ENCODE measurements around the gene FRMD5. TPM values are rescaled to one million over a fixed set of nuclear protein-coding genes. Genes with fewer than 3 reads are reported as not detected.

The FRMD5 gene
- total RNA-seq, 4 donors from 2014 or later = 2.9 to 5.4 (median 3.8) TPM

DNA sequence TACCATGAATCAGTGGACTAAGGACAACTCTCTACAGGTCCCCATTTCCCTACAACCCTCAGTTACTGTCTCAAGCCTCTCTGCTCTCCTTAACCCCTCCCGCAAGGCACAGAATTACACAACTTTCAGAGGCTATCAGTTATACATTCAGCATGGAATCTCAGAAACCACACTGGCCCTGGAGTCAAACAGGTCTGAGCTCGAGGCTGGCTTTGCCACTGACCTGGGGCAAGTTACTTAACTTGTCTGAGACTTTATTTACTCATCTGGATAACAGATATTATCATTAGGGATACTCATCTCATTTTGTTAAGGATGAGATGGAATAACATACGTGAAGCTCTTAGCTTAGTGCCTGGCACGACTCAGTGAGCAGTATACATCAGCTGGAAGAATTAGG is 273.1 kb downstream of the FRMD5 start:
- H3K4me1 ChIP-seq = peaks cover 0 to 6% (median 2%) of the 10 kb centered on the region in 4 donors
- no peak overlapping the region for H3K4me3 ChIP-seq
- no peak overlapping the region for H3K27ac ChIP-seq
- TF ChIP-seq EP300 (IDR thresholded peaks at IDR 0.05) (no peak), POLR2A (IDR thresholded peaks at IDR 0.05) (no peak), CTCF (IDR thresholded peaks at IDR 0.05) (no peak)
- no peaks in the 10 kb centered on the region for H3K36me3 ChIP-seq
- H3K9me3 ChIP-seq = no peaks in the 10 kb centered on the region
- H3K27me3 ChIP-seq = no peaks in the 10 kb centered on the region
- DNase-seq (ENCODE audit: low spot score in 2 of 2) = no peak
- WGBS, 2 donors = 81 to 84% methylated on average over 4 of the region's 4 CpGs

- WGBS, 2 donors = 46 to 61% methylated on average over 6 of the region's 6 CpGs
- Histone ChIP-seq H3K4me1 (peaks cover 0 to 11% (median 3%) of the 10 kb centered on the region in 4 donors), H3K27ac (no peak overlapping the region), H3K27me3 (no peaks in the 10 kb centered on the region), H3K4me3 (no peak overlapping the region), H3K36me3 (no peaks in the 10 kb centered on the region), H3K9me3 (no peaks in the 10 kb centered on the region)
- TF ChIP-seq POLR2A (IDR thresholded peaks at IDR 0.05) (no peak), EP300 (IDR thresholded peaks at IDR 0.05) (no peak), CTCF (IDR thresholded peaks at IDR 0.05) (no peak)
- DNase-seq (ENCODE audit: low spot score in 2 of 2) = no peak
Measured at GRCh38 chr15:43920815-43921214, 274.3 kb downstream of the FRMD5 start.

GRCh38 chr15:43920254-43920600 is 274.8 kb downstream of the FRMD5 start:
- Histone ChIP-seq H3K36me3 (no peaks in the 10 kb centered on the region), H3K9me3 (no peaks in the 10 kb centered on the region), H3K4me3 (no peak overlapping the region), H3K4me1 (peaks cover 0 to 17% (median 3%) of the 10 kb centered on the region in 4 donors), H3K27ac (no peak overlapping the region), H3K27me3 (no peaks in the 10 kb centered on the region)
- no peak for DNase-seq (ENCODE audit: low spot score in 2 of 2)
- WGBS, 2 donors = 57 to 64% methylated on average over 2 of the region's 2 CpGs
- no peak for TF ChIP-seq POLR2A (IDR thresholded peaks at IDR 0.05)
- no peak for TF ChIP-seq CTCF (IDR thresholded peaks at IDR 0.05)
- TF ChIP-seq EP300 (IDR thresholded peaks at IDR 0.05) = no peak

DNA sequence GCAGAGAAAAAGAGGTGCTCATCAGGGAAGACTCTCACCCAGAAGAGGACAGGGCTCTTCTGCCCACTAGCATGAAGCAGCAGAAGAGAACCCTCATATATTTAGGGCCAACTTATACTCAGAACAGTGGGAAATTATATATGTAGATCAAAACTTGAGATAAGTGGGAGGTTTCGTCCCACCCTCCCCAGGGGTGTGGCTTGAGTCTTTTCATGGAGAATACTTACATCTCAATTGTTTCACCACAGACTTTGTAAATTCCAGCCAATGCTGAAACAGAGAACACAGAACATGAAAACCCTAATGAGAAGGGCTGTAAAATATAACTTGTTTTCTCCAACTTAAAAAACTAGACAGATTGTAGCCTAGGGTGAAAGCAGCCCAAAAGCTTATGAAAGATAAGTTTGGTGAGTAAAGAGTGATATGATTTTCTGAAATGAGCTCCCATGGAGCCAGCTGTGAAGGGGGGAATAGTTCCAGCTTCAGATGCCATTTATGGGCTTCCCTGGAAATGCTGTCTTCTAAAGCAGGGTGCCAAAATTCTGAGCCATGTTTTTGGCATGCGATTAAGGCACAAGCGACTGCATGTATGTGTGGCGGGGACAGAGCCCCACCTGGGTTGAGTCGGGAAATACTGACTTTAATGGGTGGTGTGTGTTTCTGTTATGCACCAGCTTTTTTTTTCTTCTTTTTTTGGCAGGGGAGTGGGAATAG is 275.4 kb downstream of the FRMD5 start:
- H3K36me3 ChIP-seq = no peaks in the 10 kb centered on the region
- no peak overlapping the region for H3K27ac ChIP-seq
- TF ChIP-seq CTCF (IDR thresholded peaks at IDR 0.05) = no peak
- no peak for TF ChIP-seq POLR2A (IDR thresholded peaks at IDR 0.05)
- no peak for TF ChIP-seq EP300 (IDR thresholded peaks at IDR 0.05)
- H3K4me1 ChIP-seq = peaks cover 0 to 17% (median 3%) of the 10 kb centered on the region in 4 donors
- no peak for DNase-seq (ENCODE audit: low spot score in 2 of 2)
- 74 to 75% methylated on average over 5 of the region's 5 CpGs for WGBS, 2 donors
- H3K4me3 ChIP-seq = no peak overlapping the region
- H3K9me3 ChIP-seq = no peaks in the 10 kb centered on the region
- no peaks in the 10 kb centered on the region for H3K27me3 ChIP-seq

DNA sequence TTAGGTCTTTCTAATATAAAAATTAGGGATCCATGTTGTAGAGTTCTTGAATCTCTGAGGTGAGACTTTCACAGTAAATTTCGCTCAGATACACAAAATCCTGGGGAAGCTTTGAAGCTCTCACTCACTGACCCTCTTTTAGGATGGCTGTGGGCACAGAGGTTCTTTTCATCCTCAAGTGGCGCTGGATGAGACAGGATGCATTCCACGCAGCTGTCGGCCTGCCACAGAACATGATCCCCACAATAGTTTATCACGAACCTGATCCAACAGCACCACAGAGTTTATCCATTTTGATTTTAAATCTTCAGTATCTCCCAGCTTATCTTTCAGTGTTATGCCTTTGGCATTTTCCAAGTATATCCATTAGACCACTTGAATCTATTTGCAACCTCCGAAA is 276.4 kb downstream of the FRMD5 start:
- TF ChIP-seq CTCF (IDR thresholded peaks at IDR 0.05) = no peak
- TF ChIP-seq POLR2A (IDR thresholded peaks at IDR 0.05) = no peak
- no peak for TF ChIP-seq EP300 (IDR thresholded peaks at IDR 0.05)
- H3K27ac ChIP-seq = no peak overlapping the region
- no peaks in the 10 kb centered on the region for H3K9me3 ChIP-seq
- no peaks in the 10 kb centered on the region for H3K27me3 ChIP-seq
- no peaks in the 10 kb centered on the region for H3K36me3 ChIP-seq
- 83 to 91% methylated on average over 6 of the region's 6 CpGs for WGBS, 2 donors
- no peak overlapping the region for H3K4me3 ChIP-seq
- peaks cover 0 to 24% (median 5%) of the 10 kb centered on the region in 4 donors for H3K4me1 ChIP-seq
- no peak for DNase-seq (ENCODE audit: low spot score in 2 of 2)
